ENCODE results near the gene AGTR1. TPM values are rescaled to one million over a fixed set of nuclear protein-coding genes. Genes with fewer than 3 reads are reported as not detected.
"Not testable (repeated sequence)": the region's sequence is repeated elsewhere in the genome, so short reads cannot be mapped to it uniquely, and the experiment has no call there.

The AGTR1 gene
- total RNA-seq, 1 donor from 2014 or later = 2.0 TPM

GRCh38 chr3:148718982-148719862 lies 21.5 kb downstream of the AGTR1 start:
- DNase-seq = no peak

- no peak for DNase-seq
These were observed 23.2 kb downstream of the AGTR1 start for GRCh38 chr3:148720873-148721272.

GRCh38 chr3:148723631-148724030 lies 25.9 kb downstream of the AGTR1 start:
- DNase-seq = no peak

GRCh38 chr3:148727231-148727630 lies 29.5 kb downstream of the AGTR1 start:
- peak; percentile 30 for DNase-seq

GRCh38 chr3:148728753-148729152 lies 31.1 kb downstream of the AGTR1 start:
- DNase-seq = no peak

GRCh38 chr3:148729476-148730055 lies 31.9 kb downstream of the AGTR1 start:
- no peak for DNase-seq

GRCh38 chr3:148730676-148731075 lies 33.0 kb downstream of the AGTR1 start:
- no peak for DNase-seq

GRCh38 chr3:148735597-148735996 lies 37.9 kb downstream of the AGTR1 start:
- DNase-seq = no peak

GRCh38 chr3:148736086-148736485 lies 38.4 kb downstream of the AGTR1 start:
- no peak for DNase-seq

- no peak for DNase-seq
These were observed 39.4 kb downstream of the AGTR1 start for GRCh38 chr3:148737104-148737530.

- no peak for DNase-seq
These were observed 42.0 kb downstream of the AGTR1 start for GRCh38 chr3:148739720-148740119.

GRCh38 chr3:148740291-148740690 lies 42.6 kb downstream of the AGTR1 start:
- no peak for DNase-seq

GRCh38 chr3:148741219-148741618 lies 43.5 kb downstream of the AGTR1 start:
- no peak for DNase-seq

- no peak for DNase-seq
These were observed 44.4 kb downstream of the AGTR1 start for GRCh38 chr3:148742118-148742517.

GRCh38 chr3:148746053-148746452 lies 48.4 kb downstream of the AGTR1 start:
- DNase-seq = no peak

- DNase-seq = no peak
These were observed 50.6 kb downstream of the AGTR1 start for GRCh38 chr3:148748283-148748682.

GRCh38 chr3:148750296-148750695 lies 52.6 kb downstream of the AGTR1 start:
- no peak for DNase-seq

GRCh38 chr3:148751461-148751860 lies 53.8 kb downstream of the AGTR1 start:
- no peak for DNase-seq

- DNase-seq = not testable (repeated sequence)
These were observed 55.7 kb downstream of the AGTR1 start for GRCh38 chr3:148753385-148753784.

GRCh38 chr3:148755570-148755969 lies 57.9 kb downstream of the AGTR1 start:
- DNase-seq = no peak

GRCh38 chr3:148756311-148756710 lies 58.6 kb downstream of the AGTR1 start:
- no peak for DNase-seq

- DNase-seq = no peak
These were observed 59.8 kb downstream of the AGTR1 start for GRCh38 chr3:148757238-148758215.
